ENCODE data around the gene XKR3. TPM values are rescaled to one million over a fixed set of nuclear protein-coding genes. Genes with fewer than 3 reads are reported as not detected.
"Not testable (repeated sequence)": the region's sequence is repeated elsewhere in the genome, so short reads cannot be mapped to it uniquely, and the experiment has no call there.

Gene XKR3
- polyA plus RNA-seq, 1 donor from 2014 or later = not detected

DNA sequence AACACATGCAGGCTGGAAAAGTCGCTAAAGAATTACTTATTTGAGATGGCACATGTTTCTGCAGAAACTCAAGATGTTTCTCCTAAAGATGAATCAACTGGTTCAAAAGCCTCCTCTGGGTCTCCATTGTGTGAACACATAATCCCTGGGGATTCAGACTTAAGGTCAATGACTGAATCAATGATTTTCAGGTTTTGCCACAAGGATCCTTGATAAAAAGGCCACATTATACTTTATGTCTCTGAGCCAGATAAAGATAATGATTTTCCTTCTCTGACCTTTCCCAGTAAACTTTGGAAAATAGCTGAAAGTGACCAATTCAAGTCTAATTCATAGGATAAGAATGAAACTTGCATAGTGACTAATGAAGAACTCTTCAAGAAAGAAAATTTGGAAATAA lies 2.3 kb upstream of the XKR3 start:
- Mint-ChIP-seq H3K27ac (no peak overlapping the region), H3K36me3 (no peaks in the 10 kb centered on the region), H3K4me3 (no peak overlapping the region), H3K4me1 (peaks cover 6 to 14% (median 13%) of the 10 kb centered on the region in 3 donors), H3K9me3 (peaks cover 0 to 3% (median 0%) of the 10 kb centered on the region in 3 donors), H3K27me3 (no peaks in the 10 kb centered on the region)

GRCh38 chr22:16819249-16819648 lies 6.0 kb downstream of the XKR3 start:
- peaks cover 2 to 17% (median 8%) of the 10 kb centered on the region in 3 donors for H3K4me1 Mint-ChIP-seq
- no peak overlapping the region for H3K4me3 Mint-ChIP-seq

GRCh38 chr22:16818538-16818937 lies 6.7 kb downstream of the XKR3 start:
- H3K27me3 Mint-ChIP-seq = no peaks in the 10 kb centered on the region
- H3K27ac Mint-ChIP-seq = no peak overlapping the region
- H3K36me3 Mint-ChIP-seq = no peaks in the 10 kb centered on the region
- H3K4me3 Mint-ChIP-seq = peak overlapping the region in 1 of 4 donors; percentile 28
- H3K9me3 Mint-ChIP-seq = peaks cover 0 to 10% (median 3%) of the 10 kb centered on the region in 3 donors
- H3K4me1 Mint-ChIP-seq = peaks cover 0 to 11% (median 8%) of the 10 kb centered on the region in 3 donors

More at GRCh38 chr22:16819249-16819648, 6.0 kb downstream of the XKR3 start:
- Mint-ChIP-seq H3K9me3 (peaks cover 0 to 6% (median 3%) of the 10 kb centered on the region in 3 donors), H3K27me3 (no peaks in the 10 kb centered on the region), H3K36me3 (no peaks in the 10 kb centered on the region), H3K27ac (no peak overlapping the region)

DNA sequence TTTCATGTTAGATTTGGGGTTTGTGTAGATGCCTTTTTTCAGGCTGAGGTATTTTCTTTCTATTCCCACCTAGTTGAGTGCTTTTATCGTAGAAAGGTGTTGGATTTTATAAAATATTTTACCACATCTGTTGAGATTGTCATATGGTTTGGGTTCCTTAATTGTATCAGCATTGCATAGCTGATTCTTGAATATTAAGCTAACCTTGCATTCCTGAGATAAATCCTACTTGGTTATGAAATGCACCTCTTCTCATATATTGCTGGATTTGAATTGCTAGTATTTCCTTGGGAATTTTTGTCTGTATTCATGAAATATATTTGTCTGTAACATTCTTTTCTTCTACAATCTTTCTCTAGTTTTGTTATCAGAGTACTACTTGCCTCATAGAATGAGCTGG lies 10.1 kb downstream of the XKR3 start:
- peaks cover 7 to 22% (median 15%) of the 10 kb centered on the region in 3 donors for H3K4me1 Mint-ChIP-seq
- H3K4me3 Mint-ChIP-seq = no peak overlapping the region
- H3K27me3 Mint-ChIP-seq = no peaks in the 10 kb centered on the region
- peaks cover 0 to 7% (median 3%) of the 10 kb centered on the region in 3 donors for H3K9me3 Mint-ChIP-seq
- no peaks in the 10 kb centered on the region for H3K36me3 Mint-ChIP-seq
- H3K27ac Mint-ChIP-seq = no peak overlapping the region

DNA sequence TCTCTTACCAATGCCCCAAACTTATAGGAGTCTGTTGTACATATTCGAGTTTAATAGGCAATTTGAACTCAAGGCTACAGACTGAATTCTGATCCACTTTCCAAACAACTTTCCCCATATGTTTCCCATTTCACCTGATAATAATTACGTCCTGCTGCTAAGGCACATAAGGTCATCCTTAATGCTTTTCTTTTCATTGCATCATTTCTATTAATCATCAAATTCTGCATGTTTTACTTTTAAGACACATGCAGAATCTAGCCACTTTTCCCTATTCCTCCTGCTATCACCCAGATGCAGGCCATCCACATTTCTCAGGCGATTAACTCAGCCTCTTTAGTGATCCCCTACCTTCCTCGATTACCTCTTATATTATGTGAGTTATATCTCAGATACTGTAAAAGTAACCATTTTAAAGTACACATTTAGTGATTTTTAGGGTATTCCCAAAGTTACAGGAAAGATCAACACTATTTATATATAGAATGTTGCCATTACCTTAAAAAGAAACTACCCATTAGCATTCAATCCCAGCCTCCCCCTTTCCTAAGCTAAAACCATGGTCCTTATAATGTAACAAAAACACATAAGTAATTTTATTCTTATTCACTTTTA lies 14.9 kb downstream of the XKR3 start:
- H3K4me1 Mint-ChIP-seq = peaks cover 7 to 14% (median 11%) of the 10 kb centered on the region in 3 donors
- peaks cover 0 to 6% (median 3%) of the 10 kb centered on the region in 3 donors for H3K9me3 Mint-ChIP-seq
- no peaks in the 10 kb centered on the region for H3K27me3 Mint-ChIP-seq
- peak overlapping the region in 1 of 4 donors; percentile 89 for H3K4me3 Mint-ChIP-seq
- H3K27ac Mint-ChIP-seq = no peak overlapping the region
- no peaks in the 10 kb centered on the region for H3K36me3 Mint-ChIP-seq

DNA sequence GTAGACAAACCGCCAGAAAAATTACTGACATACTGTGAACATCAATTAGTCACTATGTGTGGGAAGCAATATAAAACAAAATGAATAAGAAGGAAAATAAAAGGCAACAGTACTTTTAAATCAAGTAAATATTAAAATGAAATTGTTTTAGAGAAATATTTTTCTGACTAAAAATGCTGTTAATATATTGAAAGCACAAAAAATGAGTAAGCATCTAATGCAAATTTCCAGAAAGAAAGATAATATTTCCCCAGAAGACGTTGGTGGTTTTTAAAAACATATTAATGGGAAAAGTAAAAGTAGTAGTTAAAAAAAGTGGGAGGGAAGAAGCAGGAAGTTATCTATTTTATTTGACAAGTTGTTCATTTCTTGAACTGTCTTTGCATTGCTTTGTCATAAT lies 16.5 kb downstream of the XKR3 start:
- Mint-ChIP-seq H3K27ac (no peak overlapping the region), H3K4me3 (no peak overlapping the region), H3K27me3 (no peaks in the 10 kb centered on the region), H3K9me3 (peaks cover 0 to 2% (median 0%) of the 10 kb centered on the region in 3 donors), H3K4me1 (peaks cover 11 to 23% (median 20%) of the 10 kb centered on the region in 3 donors), H3K36me3 (no peaks in the 10 kb centered on the region)

GRCh38 chr22:16807109-16807508 lies 18.1 kb downstream of the XKR3 start:
- H3K4me3 Mint-ChIP-seq = no peak overlapping the region
- H3K36me3 Mint-ChIP-seq = no peaks in the 10 kb centered on the region
- H3K4me1 Mint-ChIP-seq = peaks cover 11 to 24% (median 23%) of the 10 kb centered on the region in 3 donors
- H3K27ac Mint-ChIP-seq = no peak overlapping the region
- H3K9me3 Mint-ChIP-seq = no peaks in the 10 kb centered on the region
- no peaks in the 10 kb centered on the region for H3K27me3 Mint-ChIP-seq

DNA sequence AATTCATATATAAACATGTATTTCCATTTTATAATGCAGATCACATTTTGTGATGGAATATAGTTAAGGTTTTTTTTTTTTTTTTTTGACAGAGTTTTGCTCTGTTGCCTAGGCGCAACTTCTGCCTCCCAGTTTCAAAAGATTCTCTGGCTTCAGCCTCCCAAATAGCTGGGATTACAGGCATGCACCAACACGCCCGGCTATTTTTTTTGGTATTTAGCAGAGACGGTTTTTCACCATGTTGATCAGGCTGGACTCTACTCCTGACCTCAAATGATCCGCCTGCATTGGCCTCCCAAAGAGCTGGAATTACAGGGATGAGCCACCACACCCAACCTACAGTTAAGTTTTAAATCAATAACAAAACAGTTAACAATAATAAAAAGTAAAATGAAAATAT lies 18.8 kb downstream of the XKR3 start:
- Mint-ChIP-seq H3K9me3 (no peaks in the 10 kb centered on the region), H3K4me3 (no peak overlapping the region), H3K27me3 (no peaks in the 10 kb centered on the region), H3K4me1 (peaks cover 11 to 24% (median 21%) of the 10 kb centered on the region in 3 donors), H3K36me3 (no peaks in the 10 kb centered on the region), H3K27ac (no peak overlapping the region)

DNA sequence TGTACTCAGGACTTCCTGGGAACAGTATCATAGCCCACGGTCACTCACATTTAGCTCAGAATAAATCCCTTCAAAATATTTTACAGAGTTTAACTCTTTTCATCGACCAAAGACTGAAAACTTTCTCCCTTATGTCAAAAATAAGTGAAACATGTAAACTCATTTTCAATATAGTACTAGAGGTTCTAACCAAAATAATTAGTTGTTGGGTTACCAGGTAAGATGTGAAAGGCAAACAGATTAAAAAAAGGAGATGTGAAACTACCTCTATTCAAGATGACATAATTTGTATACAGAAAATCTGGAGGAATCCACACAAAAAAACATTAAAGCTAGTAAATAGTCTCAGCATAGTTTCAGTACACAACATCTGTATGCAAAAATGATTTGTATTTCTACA lies 20.3 kb downstream of the XKR3 start:
- H3K9me3 Mint-ChIP-seq = no peaks in the 10 kb centered on the region
- no peaks in the 10 kb centered on the region for H3K36me3 Mint-ChIP-seq
- H3K4me1 Mint-ChIP-seq = peaks cover 4 to 17% (median 11%) of the 10 kb centered on the region in 3 donors
- no peak overlapping the region for H3K27ac Mint-ChIP-seq
- H3K27me3 Mint-ChIP-seq = no peaks in the 10 kb centered on the region
- peak overlapping the region in 2 of 4 donors; percentile 52 to 69 for H3K4me3 Mint-ChIP-seq

GRCh38 chr22:16803255-16803917 lies 21.8 kb downstream of the XKR3 start:
- no peaks in the 10 kb centered on the region for H3K27me3 Mint-ChIP-seq
- H3K9me3 Mint-ChIP-seq = no peaks in the 10 kb centered on the region
- no peaks in the 10 kb centered on the region for H3K36me3 Mint-ChIP-seq
- no peak overlapping the region for H3K27ac Mint-ChIP-seq
- H3K4me3 Mint-ChIP-seq = no peak overlapping the region
- H3K4me1 Mint-ChIP-seq = peaks cover 4 to 17% (median 12%) of the 10 kb centered on the region in 3 donors

GRCh38 chr22:16801571-16801970 lies 23.6 kb downstream of the XKR3 start:
- Mint-ChIP-seq H3K27me3 (no peaks in the 10 kb centered on the region), H3K4me1 (peaks cover 4 to 23% (median 18%) of the 10 kb centered on the region in 3 donors), H3K36me3 (no peaks in the 10 kb centered on the region), H3K9me3 (no peaks in the 10 kb centered on the region), H3K4me3 (no peak overlapping the region), H3K27ac (no peak overlapping the region)

DNA sequence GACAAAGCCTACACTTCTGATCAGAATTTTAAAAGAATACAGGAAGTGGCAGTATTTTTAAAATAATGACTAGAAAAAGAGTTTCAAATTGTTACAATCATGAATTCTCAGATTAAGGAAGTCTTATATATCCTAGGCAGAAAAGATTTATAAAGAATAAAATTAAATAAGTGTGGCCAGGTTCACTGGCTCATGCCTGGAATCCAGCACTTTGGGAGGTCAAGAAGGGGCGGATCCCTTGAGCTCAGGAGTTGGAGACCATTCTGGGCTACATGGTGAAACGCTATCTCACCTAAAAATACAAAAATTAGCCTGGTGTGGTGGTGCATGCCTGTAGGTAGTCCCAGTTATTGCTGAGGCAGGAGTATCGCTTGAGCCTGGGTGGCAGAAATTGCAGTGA lies 24.1 kb downstream of the XKR3 start:
- no peaks in the 10 kb centered on the region for H3K27me3 Mint-ChIP-seq
- no peak overlapping the region for H3K4me3 Mint-ChIP-seq
- H3K9me3 Mint-ChIP-seq = no peaks in the 10 kb centered on the region
- H3K4me1 Mint-ChIP-seq = peaks cover 6 to 23% (median 18%) of the 10 kb centered on the region in 3 donors
- no peak overlapping the region for H3K27ac Mint-ChIP-seq
- no peaks in the 10 kb centered on the region for H3K36me3 Mint-ChIP-seq

DNA sequence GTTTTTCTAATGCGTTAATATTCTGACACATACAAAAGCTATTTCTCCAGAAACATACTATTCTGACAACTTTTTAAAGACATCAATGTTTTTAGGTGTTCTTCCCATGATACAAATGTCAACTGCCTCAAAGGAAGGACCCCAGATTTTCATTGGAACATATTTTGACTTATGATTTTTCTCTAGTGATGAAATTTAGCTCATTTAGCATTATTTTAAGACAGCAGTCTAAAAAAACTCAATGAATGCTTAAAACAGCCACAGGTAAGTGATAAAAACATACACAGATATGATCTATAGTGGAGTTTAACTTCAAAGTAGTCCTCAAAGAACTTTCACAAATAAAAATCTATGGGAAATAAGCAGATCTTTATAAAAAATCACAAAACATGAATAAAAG lies 24.9 kb downstream of the XKR3 start:
- Mint-ChIP-seq H3K36me3 (no peaks in the 10 kb centered on the region), H3K27ac (no peak overlapping the region), H3K9me3 (no peaks in the 10 kb centered on the region), H3K4me3 (no peak overlapping the region), H3K4me1 (peaks cover 6 to 20% (median 16%) of the 10 kb centered on the region in 3 donors), H3K27me3 (no peaks in the 10 kb centered on the region)

DNA sequence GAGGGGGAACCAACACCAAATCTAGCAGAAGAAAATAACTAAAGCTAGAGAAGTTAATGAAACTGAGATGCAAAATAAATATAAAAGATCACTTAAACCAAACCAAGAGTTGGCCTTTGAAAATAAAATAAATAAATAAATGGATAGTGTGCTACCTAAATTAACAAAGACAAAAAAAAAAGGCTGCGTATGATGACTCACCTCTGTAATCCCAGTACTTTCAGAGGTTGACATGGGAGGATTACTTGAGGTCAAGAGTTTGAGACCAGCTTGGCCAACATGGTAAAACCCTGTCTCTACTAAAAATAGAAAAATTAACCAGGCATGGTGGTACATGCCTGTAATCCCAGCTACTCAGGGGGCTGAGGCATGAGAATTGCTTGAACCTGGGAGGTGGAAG lies 29.7 kb downstream of the XKR3 start:
- not testable (repeated sequence) for H3K36me3 Mint-ChIP-seq, H3K9me3 Mint-ChIP-seq, H3K27ac Mint-ChIP-seq

DNA sequence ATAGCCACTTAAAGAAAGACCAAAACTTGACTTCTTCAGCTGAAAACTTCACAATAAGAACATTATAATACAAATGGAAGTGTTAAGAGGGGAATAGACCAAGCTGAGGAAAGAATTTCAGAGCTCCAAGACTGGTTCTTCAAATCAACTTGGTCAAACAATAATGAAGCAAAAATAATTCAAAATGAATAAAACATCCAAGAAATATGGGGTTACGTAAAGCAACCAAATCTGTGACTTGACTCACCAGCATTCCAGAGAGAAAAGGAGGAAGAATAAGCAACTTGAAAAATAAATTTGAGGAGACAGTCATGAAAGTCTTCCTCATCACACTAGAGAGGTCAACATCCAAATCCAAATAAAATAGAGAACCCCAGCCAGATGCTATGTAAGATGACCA lies 31.4 kb downstream of the XKR3 start:
- Mint-ChIP-seq H3K4me3 (no peak overlapping the region), H3K36me3 (no peaks in the 10 kb centered on the region), H3K9me3 (peaks cover 0 to 3% (median 0%) of the 10 kb centered on the region in 3 donors), H3K4me1 (peaks cover 2 to 6% (median 6%) of the 10 kb centered on the region in 3 donors), H3K27me3 (no peaks in the 10 kb centered on the region), H3K27ac (no peak overlapping the region)

More for the DNA sequence above, 29.7 kb downstream of the XKR3 start:
- not testable (repeated sequence) for H3K4me3 Mint-ChIP-seq, H3K4me1 Mint-ChIP-seq, H3K27me3 Mint-ChIP-seq

All from IgD-negative memory B cell (primary cell).